GM06990 (cell line): ENCODE data around the gene TMEM135.

Experiments used
- DNase-seq: peaks from one replicate; pipeline ENCODE4 v3.0.0-alpha.2; 2011; ENCODE audit not compliant: insufficient read length; ENCODE audit errors: extremely low read depth
- H3K27me3 ChIP-seq: replicated peaks from 2 replicates; pipeline ENCODE4 v1.6.0; 2011; ENCODE audit warnings: low read length; ENCODE audit not compliant: control insufficient read depth, insufficient read depth
- H3K36me3 ChIP-seq: 2 replicates; pipeline ENCODE4 v1.5.1; 2011; ENCODE audit warnings: low read length; ENCODE audit not compliant: control insufficient read depth, insufficient read depth
- H3K4me3 ChIP-seq: replicated peaks from 2 replicates; pipeline ENCODE4 v1.5.1; 2011; ENCODE audit warnings: low read depth, mild to moderate bottlenecking, control low read depth, low read length
- TF ChIP-seq, protein P1 (sequence below): IDR thresholded peaks from 2 replicates; pipeline ENCODE4 v1.5.1; 2011; ENCODE audit warnings: low read length, control low read depth, mild to moderate bottlenecking, inconsistent platforms; ENCODE audit not compliant: insufficient read depth, poor library complexity, severe bottlenecking

The TMEM135 gene

GRCh38 chr11:87356428-87356827 lies 318.7 kb downstream of the TMEM135 start:
- no peak overlapping the region for H3K4me3 ChIP-seq
- DNase-seq: no peak
- H3K27me3 ChIP-seq: no peaks in the 10 kb centered on the region; the same call in 1 of the 2 replicates
- TF ChIP-seq, protein P1, sequence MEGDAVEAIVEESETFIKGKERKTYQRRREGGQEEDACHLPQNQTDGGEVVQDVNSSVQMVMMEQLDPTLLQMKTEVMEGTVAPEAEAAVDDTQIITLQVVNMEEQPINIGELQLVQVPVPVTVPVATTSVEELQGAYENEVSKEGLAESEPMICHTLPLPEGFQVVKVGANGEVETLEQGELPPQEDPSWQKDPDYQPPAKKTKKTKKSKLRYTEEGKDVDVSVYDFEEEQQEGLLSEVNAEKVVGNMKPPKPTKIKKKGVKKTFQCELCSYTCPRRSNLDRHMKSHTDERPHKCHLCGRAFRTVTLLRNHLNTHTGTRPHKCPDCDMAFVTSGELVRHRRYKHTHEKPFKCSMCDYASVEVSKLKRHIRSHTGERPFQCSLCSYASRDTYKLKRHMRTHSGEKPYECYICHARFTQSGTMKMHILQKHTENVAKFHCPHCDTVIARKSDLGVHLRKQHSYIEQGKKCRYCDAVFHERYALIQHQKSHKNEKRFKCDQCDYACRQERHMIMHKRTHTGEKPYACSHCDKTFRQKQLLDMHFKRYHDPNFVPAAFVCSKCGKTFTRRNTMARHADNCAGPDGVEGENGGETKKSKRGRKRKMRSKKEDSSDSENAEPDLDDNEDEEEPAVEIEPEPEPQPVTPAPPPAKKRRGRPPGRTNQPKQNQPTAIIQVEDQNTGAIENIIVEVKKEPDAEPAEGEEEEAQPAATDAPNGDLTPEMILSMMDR: no peak
- no peaks in the 10 kb centered on the region for H3K36me3 ChIP-seq

GRCh38 chr11:87358461-87358860 lies 320.7 kb downstream of the TMEM135 start:
- H3K36me3 ChIP-seq: no peaks in the 10 kb centered on the region
- no peak overlapping the region for H3K4me3 ChIP-seq
- TF ChIP-seq, protein P1: no peak
- H3K27me3 ChIP-seq: no peaks in the 10 kb centered on the region; the same call in 1 of the 2 replicates
- no peak for DNase-seq

DNA sequence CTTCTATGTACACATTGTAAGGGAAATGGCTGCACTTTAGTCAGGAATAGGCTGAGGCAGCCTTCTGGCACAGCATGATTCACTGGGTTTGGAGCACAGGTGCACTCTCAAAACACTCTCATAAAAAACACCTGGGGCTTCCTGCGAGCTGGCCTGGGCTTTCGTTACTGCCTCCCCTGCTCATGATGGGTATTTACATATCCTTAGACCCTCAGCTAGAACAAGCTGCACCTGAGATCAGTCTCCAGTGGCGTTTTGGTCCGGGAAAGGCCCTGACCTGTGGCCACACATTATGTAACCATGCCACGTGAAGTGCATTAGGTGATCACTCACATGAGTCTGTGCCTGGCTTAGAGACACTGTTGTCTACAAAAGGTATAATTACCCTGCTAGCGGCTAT lies 321.7 kb downstream of the TMEM135 start:
- H3K27me3 ChIP-seq: no peaks in the 10 kb centered on the region; the same call in 1 of the 2 replicates
- TF ChIP-seq, protein P1: no peak
- H3K36me3 ChIP-seq: no peaks in the 10 kb centered on the region
- DNase-seq: no peak
- H3K4me3 ChIP-seq: no peak overlapping the region

DNA sequence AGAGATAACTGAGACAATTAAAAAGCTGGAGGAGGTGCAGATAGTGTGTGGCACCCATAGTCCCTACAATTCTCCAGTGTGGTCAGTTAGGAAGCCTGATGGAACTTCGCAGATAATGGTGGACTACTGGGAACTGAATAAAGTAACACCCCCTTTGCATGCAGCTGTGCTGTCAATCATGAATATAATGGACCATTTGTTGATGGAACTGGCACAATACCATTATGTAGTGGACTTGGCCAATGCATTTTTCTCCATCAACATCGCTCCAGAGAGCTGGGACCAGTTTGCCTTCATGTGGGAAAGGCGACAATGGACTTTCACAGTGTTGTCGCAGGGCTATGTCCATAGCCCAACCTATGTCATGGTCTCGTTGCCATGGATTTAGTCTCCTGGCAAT lies 324.2 kb downstream of the TMEM135 start:
- TF ChIP-seq, protein P1: no peak
- Histone ChIP-seq H3K36me3 (no peaks in the 10 kb centered on the region), H3K27me3 (no peaks in the 10 kb centered on the region), H3K4me3 (no peak overlapping the region)
- DNase-seq: no peak

DNA sequence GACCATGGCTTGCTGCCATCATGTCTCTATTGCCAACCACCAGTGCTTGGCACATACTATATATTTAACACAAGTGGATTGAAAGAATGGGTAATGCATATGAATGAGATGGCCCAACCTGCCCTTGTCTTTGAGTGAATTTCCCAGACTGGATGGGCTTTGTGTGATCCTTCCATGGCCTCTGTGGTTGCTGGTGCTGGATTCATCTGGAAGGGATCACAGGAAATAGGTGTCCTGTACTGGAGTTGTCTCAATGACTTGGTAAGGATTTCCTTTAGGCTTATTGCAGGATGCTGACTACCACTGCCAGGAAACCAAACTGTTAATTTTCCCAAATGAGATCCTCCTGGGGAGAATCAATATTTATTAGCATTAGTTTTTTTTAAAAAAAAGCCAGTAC lies 328.6 kb downstream of the TMEM135 start:
- H3K27me3 ChIP-seq: no peaks in the 10 kb centered on the region
- H3K4me3 ChIP-seq: no peak overlapping the region
- no peak for DNase-seq
- TF ChIP-seq, protein P1: no peak
- H3K36me3 ChIP-seq: no peaks in the 10 kb centered on the region

DNA sequence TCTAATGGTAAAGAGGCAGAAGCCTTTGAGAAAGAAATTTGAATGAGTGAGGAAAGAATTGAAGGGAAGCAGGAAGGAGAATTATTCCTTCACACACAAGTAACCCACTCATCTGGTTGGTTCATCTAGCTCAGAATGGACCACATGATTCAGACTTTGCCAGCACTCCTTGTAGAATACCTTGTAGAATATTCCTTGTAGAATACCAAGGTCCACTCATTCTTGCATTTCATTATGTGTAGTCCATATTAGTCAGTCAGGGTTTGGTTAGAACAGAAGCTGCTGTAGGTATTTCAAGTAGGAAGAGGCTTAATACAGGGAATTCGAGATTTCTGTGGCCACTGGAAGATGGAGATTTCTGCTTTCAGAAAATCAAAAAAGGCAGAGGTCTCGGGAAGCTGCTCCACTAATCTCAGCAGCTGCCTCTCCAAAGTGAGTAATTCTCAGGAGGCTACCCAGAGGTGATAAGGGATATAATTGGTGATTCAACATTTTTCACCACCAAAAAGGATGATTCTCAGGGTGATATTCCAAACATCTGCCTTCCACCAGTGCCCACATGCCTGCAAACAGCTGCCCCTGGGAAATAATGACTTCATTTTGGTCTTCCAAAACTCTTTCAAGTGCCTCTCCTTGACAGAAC lies 329.1 kb downstream of the TMEM135 start:
- H3K27me3 ChIP-seq: no peaks in the 10 kb centered on the region
- H3K4me3 ChIP-seq: no peak overlapping the region
- TF ChIP-seq, protein P1: no peak
- H3K36me3 ChIP-seq: no peaks in the 10 kb centered on the region
- no peak for DNase-seq
